Measurements from ENCODE around the gene RPL41. TPM values are rescaled to one million over a fixed set of nuclear protein-coding genes. Genes with fewer than 3 reads are reported as not detected.

RPL41 gene
- total RNA-seq, 1 experiment from 2014 or later, result 4,637 TPM

GRCh38 chr12:56134897-56135296, 18.5 kb downstream of the RPL41 start:
- H3K14ac ChIP-seq (ENCODE audit: insufficient read depth, low read length), result no peak overlapping the region
- H2BK5ac ChIP-seq (ENCODE audit: insufficient read length, low read length), result no peak overlapping the region
- WGBS (ENCODE audit: extremely low coverage, insufficient read length, low lambda C conversion rate), result no CpG with 5 or more reads among the region's 6 CpGs
- no peak overlapping the region for H3K18ac ChIP-seq (ENCODE audit: insufficient read length, low read depth, low read length)
- TF ChIP-seq, protein P1, sequence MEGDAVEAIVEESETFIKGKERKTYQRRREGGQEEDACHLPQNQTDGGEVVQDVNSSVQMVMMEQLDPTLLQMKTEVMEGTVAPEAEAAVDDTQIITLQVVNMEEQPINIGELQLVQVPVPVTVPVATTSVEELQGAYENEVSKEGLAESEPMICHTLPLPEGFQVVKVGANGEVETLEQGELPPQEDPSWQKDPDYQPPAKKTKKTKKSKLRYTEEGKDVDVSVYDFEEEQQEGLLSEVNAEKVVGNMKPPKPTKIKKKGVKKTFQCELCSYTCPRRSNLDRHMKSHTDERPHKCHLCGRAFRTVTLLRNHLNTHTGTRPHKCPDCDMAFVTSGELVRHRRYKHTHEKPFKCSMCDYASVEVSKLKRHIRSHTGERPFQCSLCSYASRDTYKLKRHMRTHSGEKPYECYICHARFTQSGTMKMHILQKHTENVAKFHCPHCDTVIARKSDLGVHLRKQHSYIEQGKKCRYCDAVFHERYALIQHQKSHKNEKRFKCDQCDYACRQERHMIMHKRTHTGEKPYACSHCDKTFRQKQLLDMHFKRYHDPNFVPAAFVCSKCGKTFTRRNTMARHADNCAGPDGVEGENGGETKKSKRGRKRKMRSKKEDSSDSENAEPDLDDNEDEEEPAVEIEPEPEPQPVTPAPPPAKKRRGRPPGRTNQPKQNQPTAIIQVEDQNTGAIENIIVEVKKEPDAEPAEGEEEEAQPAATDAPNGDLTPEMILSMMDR (conservative IDR thresholded peaks at IDR 0.05), result no peak
- H3K4ac ChIP-seq (ENCODE audit: low read depth, low read length), result no peak overlapping the region
- H3K23me2 ChIP-seq (ENCODE audit: insufficient read length, low read depth, low read length, poor library complexity, severe bottlenecking), result no peaks in the 10 kb centered on the region
- H3K27ac Mint-ChIP-seq, result no peak overlapping the region; a peak in 1 of 7 replicates
- no peak overlapping the region for H3K23ac ChIP-seq (ENCODE audit: insufficient read length, low read depth, low read length)
- H4K5ac ChIP-seq (ENCODE audit: insufficient read length, low read depth, low read length), result no peak overlapping the region
- H3K4me1 ChIP-seq (ENCODE audit: insufficient read depth, low read length), result no peaks in the 10 kb centered on the region
- H3K4me2 ChIP-seq (ENCODE audit: insufficient read depth, insufficient read length, low read length), result no peak overlapping the region
- H2BK15ac ChIP-seq (ENCODE audit: low read depth, low read length), result no peak overlapping the region
- no peak overlapping the region for H2BK120ac ChIP-seq (ENCODE audit: low read depth, low read length, poor library complexity, severe bottlenecking)
- H2BK20ac ChIP-seq (ENCODE audit: low read depth, low read length, poor library complexity, severe bottlenecking), result no peak overlapping the region
- no peaks in the 10 kb centered on the region for H3K9me3 ChIP-seq (ENCODE audit: control insufficient read depth, low read depth, low read length)
- H3K79me2 ChIP-seq (ENCODE audit: insufficient read depth, low read length), result no peaks in the 10 kb centered on the region
- H3K27me3 ChIP-seq (ENCODE audit: insufficient read depth, low read length), result no peaks in the 10 kb centered on the region
- no peak overlapping the region for H4K8ac ChIP-seq (replicated peaks; ENCODE audit: insufficient read length, low read depth, low read length)
- H3K79me1 ChIP-seq (ENCODE audit: insufficient read depth, low read depth, low read length, poor library complexity, severe bottlenecking), result no peaks in the 10 kb centered on the region
- no peak overlapping the region for H3K9ac ChIP-seq (ENCODE audit: extremely low read depth, insufficient read length, low read length)
- DNase-seq, result no peak
- H3K4me1 Mint-ChIP-seq, result peaks cover 4% of the 10 kb centered on the region in 2 experiments
- H4K20me1 ChIP-seq (ENCODE audit: control insufficient read depth, insufficient read depth, insufficient read length), result no peaks in the 10 kb centered on the region
- no peaks in the 10 kb centered on the region for H3K27me3 Mint-ChIP-seq (ENCODE audit: low read depth)
- H3K27ac ChIP-seq (ENCODE audit: insufficient read length, low read depth, low read length), result no peak overlapping the region
- H3T11ph ChIP-seq (ENCODE audit: low read length), result no peak overlapping the region
- no peak overlapping the region for H2AK5ac ChIP-seq (ENCODE audit: insufficient read length, low read length)
- H3K9me3 Mint-ChIP-seq, result no peaks in the 10 kb centered on the region; a peak in 1 of 5 replicates
- peaks cover 77 to 93% (median 91%) of the 10 kb centered on the region in 3 experiments for H3K36me3 Mint-ChIP-seq (ENCODE audit: insufficient read depth in 1 of 3, low read depth in 3 of 3)
- no peak overlapping the region for H2AFZ ChIP-seq (ENCODE audit: low read length)
- no peak overlapping the region for H4K91ac ChIP-seq (ENCODE audit: insufficient read length, low read depth, low read length)
- no peak overlapping the region for H3K56ac ChIP-seq (ENCODE audit: insufficient read length, low read depth, low read length)
- no peak overlapping the region for H2BK12ac ChIP-seq (ENCODE audit: insufficient read length, low read depth, low read length)
- H3K4me3 Mint-ChIP-seq, result no peak overlapping the region
